Activated naive CD4-positive, alpha-beta T cell treated with anti-CD3 and anti-CD28 coated beads, Interleukin-2, amount 10 ng/mL, durations not matched to agents 7 days and 5 days (primary cell): ENCODE data around the gene DMRTC1B.
"Not testable (repeated sequence)": the region's sequence is repeated elsewhere in the genome, so short reads cannot be mapped to it uniquely, and the experiment has no call there.

Experiments
- CTCF ChIA-PET: fragments of 350-600 bp; sonication (Branson Sonifier 250); formaldehyde crosslinking; loops from one replicate; lab custom pipeline; 2021; ENCODE audit warnings: antibody characterized with exemption; lab: Charles Lee
- DNase-seq: peaks from one replicate; pipeline ENCODE4 v3.0.0-alpha.2; 2020
- H3K27ac Mint-ChIP-seq: one replicate; pipeline ENCODE4 v1.8.0; 2021; ENCODE audit warnings: mild to moderate bottlenecking, moderate library complexity, mixed read lengths
- H3K27me3 Mint-ChIP-seq: one replicate; pipeline ENCODE4 v1.8.0; 2021; ENCODE audit warnings: mild to moderate bottlenecking, mixed read lengths
- H3K36me3 Mint-ChIP-seq: one replicate; pipeline ENCODE4 v1.8.0; 2021; ENCODE audit warnings: mixed read lengths
- H3K4me1 Mint-ChIP-seq: one replicate; pipeline ENCODE4 v1.8.0; 2021; ENCODE audit warnings: mixed read lengths
- H3K4me3 Mint-ChIP-seq: one replicate; pipeline ENCODE4 v1.8.0; 2021; ENCODE audit warnings: mild to moderate bottlenecking, moderate library complexity, mixed read lengths
- H3K9me3 Mint-ChIP-seq: one replicate; pipeline ENCODE4 v1.8.0; 2021; ENCODE audit warnings: mixed read lengths

The DMRTC1B gene

GRCh38 chrX:72830701-72831100, 54.0 kb downstream of the DMRTC1B start:
- H3K36me3 Mint-ChIP-seq, CTCF ChIA-PET, H3K4me3 Mint-ChIP-seq, H3K4me1 Mint-ChIP-seq, H3K9me3 Mint-ChIP-seq, H3K27me3 Mint-ChIP-seq, DNase-seq, H3K27ac Mint-ChIP-seq: not testable (repeated sequence)

GRCh38 chrX:72837532-72837931, 60.8 kb downstream of the DMRTC1B start:
- DNase-seq, H3K4me3 Mint-ChIP-seq, H3K36me3 Mint-ChIP-seq, CTCF ChIA-PET, H3K27ac Mint-ChIP-seq, H3K27me3 Mint-ChIP-seq, H3K4me1 Mint-ChIP-seq, H3K9me3 Mint-ChIP-seq: not testable (repeated sequence)

- H3K4me3 Mint-ChIP-seq, H3K27me3 Mint-ChIP-seq, H3K4me1 Mint-ChIP-seq, H3K27ac Mint-ChIP-seq, CTCF ChIA-PET, H3K9me3 Mint-ChIP-seq, H3K36me3 Mint-ChIP-seq, DNase-seq: not testable (repeated sequence)
Measured at GRCh38 chrX:72882898-72883297, 106.2 kb downstream of the DMRTC1B start.

GRCh38 chrX:72889740-72890139, 113.0 kb downstream of the DMRTC1B start:
- H3K4me3 Mint-ChIP-seq, H3K27ac Mint-ChIP-seq, H3K4me1 Mint-ChIP-seq, DNase-seq, H3K9me3 Mint-ChIP-seq, CTCF ChIA-PET, H3K27me3 Mint-ChIP-seq, H3K36me3 Mint-ChIP-seq: not testable (repeated sequence)
